Ectodermal cell (in vitro differentiated cells): ENCODE measurements around the gene SPATA17.
"Not testable (repeated sequence)": the region's sequence is repeated elsewhere in the genome, so short reads cannot be mapped to it uniquely, and the experiment has no call there.

Experiments used
- H3K27ac ChIP-seq: 2 replicates; pipeline ENCODE4 v1.7.0; 2013; ENCODE audit warnings: mild to moderate bottlenecking, low read depth, low read length; ENCODE audit not compliant: insufficient read depth, poor library complexity, severe bottlenecking
- H3K27me3 ChIP-seq: 2 replicates; pipeline ENCODE4 v1.7.0; 2013; ENCODE audit warnings: mild to moderate bottlenecking, low read length; ENCODE audit not compliant: insufficient read depth, control insufficient read depth, poor library complexity, severe bottlenecking
- H3K36me3 ChIP-seq: one replicate; pipeline ENCODE4 v1.7.0; 2013; ENCODE audit warnings: low read length; ENCODE audit not compliant: control insufficient read depth, insufficient read depth
- H3K4me1 ChIP-seq: one replicate; pipeline ENCODE4 v1.7.0; 2013; ENCODE audit warnings: low read length; ENCODE audit not compliant: control insufficient read depth, insufficient read depth
- H3K4me3 ChIP-seq: 2 replicates; pipeline ENCODE4 v1.7.0; 2013; ENCODE audit warnings: low read depth, low read length, control low read depth; ENCODE audit not compliant: insufficient read depth
- H3K9me3 ChIP-seq: 2 replicates; pipeline ENCODE4 v1.7.0; 2013; ENCODE audit warnings: mild to moderate bottlenecking, low read length, moderate library complexity; ENCODE audit not compliant: control insufficient read depth
- WGBS, 2 experiments: methylation state at CpG; one replicate each; pipeline ENCODE4 v1.1.7; 2013; ENCODE audit warnings: missing lambda C conversion rate in 2 of 2; 5-methylcytosine and 5-hydroxymethylcytosine counted together

The SPATA17 gene

DNA sequence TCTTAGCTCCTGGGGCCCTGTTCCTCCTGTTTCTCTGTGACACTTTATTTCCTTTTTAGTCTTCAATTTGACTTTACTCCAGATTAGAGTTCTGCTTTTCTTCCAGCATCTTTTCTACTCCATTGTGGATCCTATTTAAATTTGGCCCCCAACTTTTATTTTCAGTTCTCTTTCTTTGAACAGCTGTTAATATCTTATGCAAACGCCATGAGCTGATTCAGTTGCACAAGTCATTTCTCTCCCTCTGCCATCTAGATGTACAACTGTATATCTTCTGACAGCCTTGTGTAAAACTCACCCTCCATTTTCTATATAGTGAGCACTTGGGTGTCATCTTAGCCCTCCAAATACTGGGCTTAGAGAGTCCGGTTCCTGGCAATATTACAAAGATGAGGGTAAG lies 42.2 kb downstream of the SPATA17 start:
- Histone ChIP-seq H3K27me3 (no peaks in the 10 kb centered on the region), H3K36me3 (no peaks in the 10 kb centered on the region), H3K9me3 (no peaks in the 10 kb centered on the region), H3K4me3 (no peak overlapping the region), H3K27ac (no peak overlapping the region), H3K4me1 (no peaks in the 10 kb centered on the region)
- WGBS, 2 experiments = 96 to 97% methylated on average over 1 to 2 of the region's 2 CpGs

DNA sequence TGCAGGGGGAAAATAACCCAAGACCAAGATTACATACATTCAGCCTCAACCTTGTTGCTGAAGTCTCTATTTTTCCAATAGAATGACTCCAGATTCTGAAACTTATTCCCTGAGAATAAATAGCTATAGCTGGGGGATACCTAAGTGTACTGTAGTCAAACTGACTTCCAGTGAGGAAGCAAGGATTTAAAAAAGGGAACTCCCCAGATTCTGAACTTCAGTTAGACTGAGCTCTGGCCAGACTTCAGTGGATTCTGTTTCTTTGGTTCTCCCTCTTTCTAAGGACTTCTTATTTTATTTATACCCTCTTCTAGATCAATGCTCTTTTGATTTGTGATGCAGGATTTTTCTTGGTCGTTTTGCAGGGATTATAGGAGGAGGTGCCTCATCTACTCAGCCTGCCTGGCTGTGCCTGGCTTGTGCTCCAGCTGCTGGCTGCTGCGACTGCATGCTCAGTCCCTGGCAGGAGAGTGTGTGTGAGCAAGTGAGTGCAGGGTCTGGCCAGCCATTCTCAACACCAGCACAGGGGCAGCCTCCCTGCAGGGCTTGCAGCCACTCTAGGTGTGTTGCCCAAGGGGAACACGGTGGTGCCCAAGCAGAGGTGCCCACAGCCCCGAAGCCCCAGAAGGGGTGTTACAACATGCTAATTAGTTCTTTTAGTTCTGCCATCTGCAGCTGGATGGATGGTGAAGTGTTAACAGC lies 43.0 kb downstream of the SPATA17 start:
- no peaks in the 10 kb centered on the region for H3K36me3 ChIP-seq
- H3K27ac ChIP-seq = no peak overlapping the region
- H3K4me3 ChIP-seq = no peak overlapping the region
- no peaks in the 10 kb centered on the region for H3K27me3 ChIP-seq
- no peaks in the 10 kb centered on the region for H3K9me3 ChIP-seq
- no peaks in the 10 kb centered on the region for H3K4me1 ChIP-seq
- 70 to 79% methylated on average over 4 of the region's 4 CpGs for WGBS, 2 experiments

DNA sequence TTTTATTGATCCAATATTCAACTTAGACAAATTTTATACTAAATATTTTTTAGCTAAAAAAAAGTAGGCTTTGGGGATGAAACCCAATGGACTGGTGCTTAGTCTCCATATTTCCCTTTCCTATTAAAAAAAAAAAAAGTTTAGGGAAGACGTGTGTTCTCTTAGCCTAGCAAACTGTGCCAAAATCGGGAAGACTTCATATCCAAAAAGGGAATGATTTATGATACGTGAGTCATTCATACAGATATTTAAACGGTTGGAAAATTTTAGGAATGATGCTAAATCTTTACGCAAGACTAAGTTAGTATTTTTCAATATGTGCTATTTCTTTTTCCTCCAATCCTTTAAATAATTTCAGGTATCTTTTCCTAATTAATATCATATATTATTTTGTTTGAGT lies 50.7 kb downstream of the SPATA17 start:
- WGBS, 2 experiments = 89 to 100% methylated on average over 4 to 5 of the region's 5 CpGs
- H3K4me1 ChIP-seq = no peaks in the 10 kb centered on the region
- H3K9me3 ChIP-seq = no peaks in the 10 kb centered on the region
- no peak overlapping the region for H3K27ac ChIP-seq
- no peak overlapping the region for H3K4me3 ChIP-seq
- no peaks in the 10 kb centered on the region for H3K36me3 ChIP-seq
- H3K27me3 ChIP-seq = no peaks in the 10 kb centered on the region

DNA sequence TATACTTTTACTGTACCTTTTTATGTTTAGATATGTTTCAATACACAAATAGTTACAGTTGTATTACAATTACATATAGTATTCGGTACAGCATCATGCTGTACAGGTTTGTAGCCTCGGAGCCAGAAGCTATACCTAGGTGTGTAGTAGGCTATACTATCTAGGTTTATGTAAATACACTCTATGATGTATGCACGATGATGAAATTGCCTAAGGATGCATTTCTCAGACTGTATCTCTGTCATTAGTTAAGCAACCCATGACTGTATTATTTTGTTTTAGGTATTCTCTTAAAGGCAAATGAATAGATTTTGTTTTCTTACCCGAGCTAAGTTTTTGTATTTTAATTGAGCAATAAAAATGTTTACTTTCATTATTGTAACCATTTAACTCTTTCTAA lies 56.4 kb downstream of the SPATA17 start:
- no peaks in the 10 kb centered on the region for H3K36me3 ChIP-seq
- H3K27me3 ChIP-seq = no peaks in the 10 kb centered on the region
- H3K27ac ChIP-seq = no peak overlapping the region
- 89 to 100% methylated on average over 2 to 3 of the region's 4 CpGs for WGBS, 2 experiments
- H3K9me3 ChIP-seq = no peaks in the 10 kb centered on the region
- H3K4me1 ChIP-seq = no peaks in the 10 kb centered on the region
- no peak overlapping the region for H3K4me3 ChIP-seq

DNA sequence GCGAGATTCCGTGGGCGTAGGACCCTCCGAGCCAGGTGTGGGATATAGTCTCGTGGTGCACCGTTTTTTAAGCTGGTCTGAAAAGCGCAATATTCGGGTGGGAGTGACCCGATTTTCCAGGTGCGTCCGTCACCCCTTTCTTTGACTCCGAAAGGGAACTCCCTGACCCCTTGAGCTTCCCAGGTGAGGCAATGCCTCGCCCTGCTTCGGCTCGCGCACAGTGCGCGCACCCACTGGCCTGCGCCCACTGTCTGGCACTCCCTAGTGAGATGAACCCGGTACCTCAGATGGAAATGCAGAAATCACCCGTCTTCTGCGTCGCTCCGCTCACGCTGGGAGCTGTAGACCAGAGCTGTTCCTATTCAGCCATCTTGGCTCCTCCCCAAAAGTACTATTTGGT lies 65.0 kb downstream of the SPATA17 start:
- not testable (repeated sequence) for H3K4me1 ChIP-seq, H3K27me3 ChIP-seq, H3K9me3 ChIP-seq, H3K27ac ChIP-seq, H3K4me3 ChIP-seq, H3K36me3 ChIP-seq
- WGBS, 2 experiments = 93 to 97% methylated on average over 19 to 20 of the region's 25 CpGs

DNA sequence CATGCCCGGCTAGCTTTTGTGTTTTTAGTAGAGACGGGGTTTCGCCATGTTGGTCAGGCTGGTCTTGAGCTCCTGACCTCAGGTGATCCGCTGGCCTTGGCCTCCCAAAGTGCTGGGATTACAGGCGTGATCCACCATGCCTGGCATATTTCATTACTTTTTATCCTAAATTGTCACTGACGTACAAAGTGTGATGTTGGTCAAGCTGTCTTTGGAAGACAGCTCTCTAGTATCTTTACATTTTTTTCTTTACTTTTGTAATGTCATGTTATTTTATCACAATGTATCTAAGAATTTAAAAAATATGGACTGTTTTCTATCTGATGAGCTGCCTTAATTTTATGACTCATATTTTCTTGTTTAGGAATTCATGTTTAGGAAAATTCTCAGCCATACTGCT lies 72.2 kb downstream of the SPATA17 start:
- H3K9me3 ChIP-seq = peaks cover 3% of the 10 kb centered on the region
- 91 to 96% methylated on average over 6 of the region's 6 CpGs for WGBS, 2 experiments

DNA sequence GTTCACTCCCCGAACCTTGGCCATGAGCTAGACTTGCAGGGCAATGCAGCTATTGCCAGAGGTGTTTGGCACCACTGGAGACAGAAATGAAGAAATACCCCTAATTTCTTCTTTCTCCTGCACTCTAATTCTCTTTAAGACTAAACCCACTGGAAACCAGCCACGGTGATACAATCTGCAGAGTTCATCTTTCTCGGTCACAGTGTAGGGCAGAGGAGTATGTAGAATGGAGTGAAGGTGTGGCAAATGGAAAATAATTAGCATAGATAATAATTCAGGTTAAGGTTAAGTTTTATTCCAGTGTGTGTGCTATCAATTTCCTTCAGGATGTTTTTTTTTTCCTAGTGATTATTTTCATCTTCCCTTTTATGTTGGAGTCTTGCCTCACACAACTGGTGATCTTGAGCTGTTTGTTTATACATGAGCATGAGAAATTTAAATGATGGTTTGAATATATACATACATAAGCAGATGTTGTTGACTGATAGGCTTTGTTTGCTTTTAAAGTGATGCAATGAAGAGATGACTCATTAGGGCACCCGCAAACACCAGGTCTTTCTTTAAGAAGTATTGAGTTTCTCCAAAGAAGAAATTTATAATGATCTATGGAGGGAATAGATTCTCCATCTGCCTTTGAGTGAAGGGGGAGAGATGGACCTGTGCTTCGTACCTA lies 81.9 kb downstream of the SPATA17 start:
- no peaks in the 10 kb centered on the region for H3K27me3 ChIP-seq
- no peak overlapping the region for H3K4me3 ChIP-seq
- no peak overlapping the region for H3K27ac ChIP-seq
- no peaks in the 10 kb centered on the region for H3K9me3 ChIP-seq
- H3K36me3 ChIP-seq = no peaks in the 10 kb centered on the region
- no peaks in the 10 kb centered on the region for H3K4me1 ChIP-seq
- 93 to 95% methylated on average over 5 of the region's 5 CpGs for WGBS, 2 experiments

More for the DNA sequence above, 72.2 kb downstream of the SPATA17 start:
- no peaks in the 10 kb centered on the region for H3K27me3 ChIP-seq
- H3K4me1 ChIP-seq = no peaks in the 10 kb centered on the region
- no peak overlapping the region for H3K27ac ChIP-seq
- no peaks in the 10 kb centered on the region for H3K36me3 ChIP-seq
- no peak overlapping the region for H3K4me3 ChIP-seq

DNA sequence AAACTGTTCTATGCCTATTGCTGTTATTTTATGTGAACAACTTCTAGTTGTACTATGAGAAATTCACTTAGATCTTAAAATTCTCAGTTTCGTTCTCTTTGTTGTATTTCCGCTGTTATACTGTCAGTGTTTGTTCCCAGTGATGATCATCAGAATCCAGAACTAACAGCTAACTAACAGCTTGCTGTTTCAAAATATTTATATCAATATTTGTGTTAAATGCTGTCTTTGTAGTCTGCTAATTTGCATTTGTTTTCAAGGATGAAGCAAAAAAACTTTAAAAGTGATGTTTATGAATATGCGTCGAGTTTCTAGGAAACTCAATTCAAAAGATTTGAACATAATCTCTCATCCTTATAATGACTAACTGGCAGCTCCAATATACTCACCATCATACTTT lies 84.5 kb downstream of the SPATA17 start:
- H3K4me1 ChIP-seq = no peaks in the 10 kb centered on the region
- no peaks in the 10 kb centered on the region for H3K9me3 ChIP-seq
- no peaks in the 10 kb centered on the region for H3K27me3 ChIP-seq
- no peak overlapping the region for H3K27ac ChIP-seq
- no peaks in the 10 kb centered on the region for H3K36me3 ChIP-seq
- 93 to 100% methylated on average over 2 to 4 of the region's 4 CpGs for WGBS, 2 experiments
- no peak overlapping the region for H3K4me3 ChIP-seq

DNA sequence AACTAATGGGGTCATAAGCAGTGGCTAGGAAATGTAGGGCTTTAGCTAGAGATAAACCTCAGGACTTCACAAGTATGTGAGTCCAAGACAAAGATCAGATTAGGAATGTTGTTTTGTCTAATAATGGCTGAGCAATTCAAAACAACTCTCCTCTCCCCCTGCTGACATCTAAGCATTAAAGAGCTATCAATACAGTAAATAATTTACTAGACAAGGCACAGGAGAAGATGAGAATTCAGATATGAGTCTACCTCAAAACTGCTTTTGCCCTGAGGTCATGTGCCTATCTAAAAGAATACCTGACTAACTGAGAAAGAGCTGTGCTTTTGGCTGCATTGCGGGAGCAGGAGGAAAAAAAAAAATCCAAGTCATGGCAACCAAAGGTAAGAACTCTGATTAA lies 86.8 kb downstream of the SPATA17 start:
- H3K4me1 ChIP-seq = no peaks in the 10 kb centered on the region
- no peaks in the 10 kb centered on the region for H3K36me3 ChIP-seq
- no peaks in the 10 kb centered on the region for H3K27me3 ChIP-seq
- H3K4me3 ChIP-seq = no peak overlapping the region
- H3K9me3 ChIP-seq = no peaks in the 10 kb centered on the region
- no peak overlapping the region for H3K27ac ChIP-seq
- 75 to 95% methylated on average over 1 of the region's 1 CpG for WGBS, 2 experiments

DNA sequence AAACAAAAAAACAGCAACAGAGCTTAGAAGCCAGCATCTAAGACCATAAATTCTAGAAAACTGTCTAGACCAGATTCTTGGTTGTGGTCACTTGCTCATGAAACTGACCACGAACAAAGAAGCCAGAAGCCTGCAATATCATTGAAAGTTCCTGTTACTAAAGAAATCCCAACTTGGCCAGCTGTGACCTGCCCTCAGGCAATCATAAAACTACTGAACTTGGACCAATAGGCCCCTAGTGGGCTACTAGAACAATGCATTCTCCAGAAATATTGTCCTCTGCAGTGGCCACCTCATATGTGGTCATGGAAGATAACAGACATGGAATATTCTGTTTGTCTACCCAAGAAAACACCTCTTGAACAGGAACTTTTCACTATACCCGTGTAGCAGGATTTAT lies 87.7 kb downstream of the SPATA17 start:
- no peaks in the 10 kb centered on the region for H3K36me3 ChIP-seq
- H3K27ac ChIP-seq = no peak overlapping the region
- H3K9me3 ChIP-seq = no peaks in the 10 kb centered on the region
- no peak overlapping the region for H3K4me3 ChIP-seq
- no peaks in the 10 kb centered on the region for H3K27me3 ChIP-seq
- WGBS, 2 experiments = 84 to 90% methylated on average over 1 to 2 of the region's 2 CpGs
- H3K4me1 ChIP-seq = no peaks in the 10 kb centered on the region
